Neuron (in vitro differentiated cells): ENCODE results near the gene OR10G6.
"Not testable (repeated sequence)": the region's sequence is repeated elsewhere in the genome, so short reads cannot be mapped to it uniquely, and the experiment has no call there.

Source experiments
- H2AFZ ChIP-seq: one replicate; pipeline ENCODE4 v1.6.1; 2013; ENCODE audit warnings: low read depth, mild to moderate bottlenecking, inconsistent platforms, low read length, moderate library complexity
- H3K27me3 ChIP-seq: one replicate; pipeline ENCODE4 v1.6.1; 2013; ENCODE audit warnings: low read length; ENCODE audit not compliant: insufficient read depth
- H3K36me3 ChIP-seq: one replicate; pipeline ENCODE4 v1.6.1; 2013; ENCODE audit warnings: low read length; ENCODE audit not compliant: insufficient read depth
- H3K4me1 ChIP-seq: one replicate; pipeline ENCODE4 v1.6.1; 2013; ENCODE audit warnings: low read length; ENCODE audit not compliant: insufficient read depth
- H3K4me3 ChIP-seq: 2 replicates; pipeline ENCODE4 v1.5.1; 2013; ENCODE audit warnings: mild to moderate bottlenecking, low read length, moderate library complexity
- H3K9me3 ChIP-seq: one replicate; pipeline ENCODE4 v1.6.1; 2013; ENCODE audit warnings: low read length

OR10G6 gene

GRCh38 chr11:123995119-123995518 lies at the start of gene OR10G6:
OR10G6 (minus strand) TSS chr11:123995161; CDS start chr11:123995161, 0 bp downstream.
- H3K4me1 ChIP-seq, result no peaks in the 10 kb centered on the region
- no peaks in the 10 kb centered on the region for H3K9me3 ChIP-seq
- no peak within 1 kb of the TSS for H2AFZ ChIP-seq
- H3K27me3 ChIP-seq, result peaks cover 2% of the 10 kb centered on the region
- H3K36me3 ChIP-seq, result no peaks in the 10 kb centered on the region
- H3K4me3 ChIP-seq, result no peak within 1 kb of the TSS

- Histone ChIP-seq H3K4me1 (no peaks in the 10 kb centered on the region), H3K27me3 (peaks cover 2% of the 10 kb centered on the region), H2AFZ (no peak overlapping the region)
Measured at GRCh38 chr11:124043420-124043819, 48.5 kb upstream of the OR10G6 start.

GRCh38 chr11:124041254-124041653 lies 46.3 kb upstream of the OR10G6 start, which contains the start of gene OR10G7:
OR10G7 (minus strand) TSS chr11:124041325; CDS start chr11:124039001, 2,324 bp downstream.
- H3K4me3 ChIP-seq, result no peak within 1 kb of the TSS
- H3K27me3 ChIP-seq, result no peaks in the 10 kb centered on the region
- H3K4me1 ChIP-seq, result no peaks in the 10 kb centered on the region
- no peaks in the 10 kb centered on the region for H3K36me3 ChIP-seq
- no peak within 1 kb of the TSS for H2AFZ ChIP-seq
- H3K9me3 ChIP-seq, result no peaks in the 10 kb centered on the region

More at GRCh38 chr11:124043420-124043819, 48.5 kb upstream of the OR10G6 start:
- no peak overlapping the region for H3K4me3 ChIP-seq
- no peaks in the 10 kb centered on the region for H3K9me3 ChIP-seq
- H3K36me3 ChIP-seq, result no peaks in the 10 kb centered on the region

GRCh38 chr11:124039557-124039956 lies 44.6 kb upstream of the OR10G6 start:
- H3K36me3 ChIP-seq, result no peaks in the 10 kb centered on the region
- no peaks in the 10 kb centered on the region for H3K4me1 ChIP-seq
- H3K9me3 ChIP-seq, result no peaks in the 10 kb centered on the region
- no peaks in the 10 kb centered on the region for H3K27me3 ChIP-seq
- H2AFZ ChIP-seq, result no peak overlapping the region
- H3K4me3 ChIP-seq, result no peak overlapping the region

GRCh38 chr11:124036666-124037065 lies 41.7 kb upstream of the OR10G6 start:
- no peak overlapping the region for H3K4me3 ChIP-seq
- H3K36me3 ChIP-seq, result no peaks in the 10 kb centered on the region
- no peak overlapping the region for H2AFZ ChIP-seq
- no peaks in the 10 kb centered on the region for H3K27me3 ChIP-seq
- no peaks in the 10 kb centered on the region for H3K4me1 ChIP-seq
- H3K9me3 ChIP-seq, result no peaks in the 10 kb centered on the region

GRCh38 chr11:124026498-124026897 lies 31.5 kb upstream of the OR10G6 start, which contains the start of gene OR10G8:
OR10G8 (plus strand) TSS chr11:124026798; CDS start chr11:124029623, 2,825 bp downstream.
- Histone ChIP-seq H3K36me3 (no peaks in the 10 kb centered on the region), H3K9me3 (no peaks in the 10 kb centered on the region), H2AFZ (no peak within 1 kb of the TSS), H3K4me1 (peaks cover 10% of the 10 kb centered on the region), H3K27me3 (no peaks in the 10 kb centered on the region), H3K4me3 (no peak within 1 kb of the TSS)

- H3K4me1 ChIP-seq, H3K36me3 ChIP-seq, H2AFZ ChIP-seq, H3K9me3 ChIP-seq, H3K27me3 ChIP-seq, H3K4me3 ChIP-seq: not testable (repeated sequence)
Measured at GRCh38 chr11:124015837-124016236, 20.9 kb upstream of the OR10G6 start.

- Histone ChIP-seq H3K9me3 (no peaks in the 10 kb centered on the region), H3K4me1 (no peaks in the 10 kb centered on the region), H3K27me3 (no peaks in the 10 kb centered on the region), H3K4me3 (no peak within 1 kb of the TSS), H3K36me3 (no peaks in the 10 kb centered on the region), H2AFZ (no peak within 1 kb of the TSS)
Measured at GRCh38 chr11:124012697-124013096, 17.7 kb upstream of the OR10G6 start, which contains the start of gene OR10G4. OR10G4 (plus strand) TSS chr11:124012997; CDS start chr11:124015575, 2,578 bp downstream.

- no peak overlapping the region for H2AFZ ChIP-seq
- H3K9me3 ChIP-seq, result no peaks in the 10 kb centered on the region
- H3K4me3 ChIP-seq, result no peak overlapping the region
- H3K27me3 ChIP-seq, result no peaks in the 10 kb centered on the region
- no peaks in the 10 kb centered on the region for H3K4me1 ChIP-seq
- no peaks in the 10 kb centered on the region for H3K36me3 ChIP-seq
Measured at GRCh38 chr11:123979311-123979710, 15.7 kb downstream of the OR10G6 start.

- H3K36me3 ChIP-seq, result no peaks in the 10 kb centered on the region
- H3K27me3 ChIP-seq, result no peaks in the 10 kb centered on the region
- no peaks in the 10 kb centered on the region for H3K9me3 ChIP-seq
- H3K4me1 ChIP-seq, result no peaks in the 10 kb centered on the region
- H3K4me3 ChIP-seq, result no peak within 1 kb of the TSS
- H2AFZ ChIP-seq, result no peak within 1 kb of the TSS
Measured at GRCh38 chr11:123977731-123978347, 17.1 kb downstream of the OR10G6 start, which contains the start of gene OR10S1. OR10S1 (minus strand) TSS chr11:123977781; CDS start chr11:123977664, 117 bp downstream.

GRCh38 chr11:123976770-123977560 lies 18.0 kb downstream of the OR10G6 start:
- Histone ChIP-seq H3K36me3 (no peaks in the 10 kb centered on the region), H3K27me3 (no peaks in the 10 kb centered on the region), H3K4me1 (no peaks in the 10 kb centered on the region), H3K9me3 (no peaks in the 10 kb centered on the region), H2AFZ (no peak overlapping the region), H3K4me3 (no peak overlapping the region)

GRCh38 chr11:123973816-123974215 lies 21.1 kb downstream of the OR10G6 start:
- no peaks in the 10 kb centered on the region for H3K4me1 ChIP-seq

GRCh38 chr11:123956752-123957151 lies 38.2 kb downstream of the OR10G6 start:
- H3K36me3 ChIP-seq, result no peaks in the 10 kb centered on the region
- H3K9me3 ChIP-seq, result no peaks in the 10 kb centered on the region
- H3K4me3 ChIP-seq, result no peak overlapping the region
- H3K4me1 ChIP-seq, result no peaks in the 10 kb centered on the region
- H3K27me3 ChIP-seq, result no peaks in the 10 kb centered on the region
- no peak overlapping the region for H2AFZ ChIP-seq

More at GRCh38 chr11:123973816-123974215, 21.1 kb downstream of the OR10G6 start:
- H2AFZ ChIP-seq, result no peak overlapping the region
- H3K36me3 ChIP-seq, result no peaks in the 10 kb centered on the region
- H3K27me3 ChIP-seq, result no peaks in the 10 kb centered on the region
- H3K4me3 ChIP-seq, result no peak overlapping the region
- H3K9me3 ChIP-seq, result no peaks in the 10 kb centered on the region
